Lower leg skin (tissue), 4 donors: ENCODE data around the gene THAP4. TPM values are rescaled to one million over a fixed set of nuclear protein-coding genes. Genes with fewer than 3 reads are reported as not detected.
A peak's percentile ranks its signal among the peaks of the same experiment; 100 is the strongest.

Experiments used
- DNase-seq, 2 donors: peaks; one replicate each; pipeline ENCODE4 v3.0.0-alpha.2; 2019; ENCODE audit warnings: low spot score in 2 of 2
- H3K4me3 ChIP-seq: fragments of 200-600 bp; sonication (generic); 2 replicates; pipeline ENCODE4 v1.5.1; 2017; ENCODE audit warnings: mild to moderate bottlenecking, low read depth; ENCODE audit not compliant: poor library complexity, severe bottlenecking
- POLR2A ChIP-seq, 2 donors: fragments of 450-650 bp; IDR thresholded peaks; one replicate each; pipeline ENCODE4 v1.6.1; 2016 to 2017; ENCODE audit warnings: antibody characterized with exemption in 2 of 2, mild to moderate bottlenecking in 1 of 2, moderate library complexity in 1 of 2
- WGBS, 2 donors: methylation state at CpG; one replicate each; pipeline ENCODE4 v1.1.5; 2018; 5-methylcytosine and 5-hydroxymethylcytosine counted together
- intact Hi-C: fragments of 100-400 bp; cut with DNase I; formaldehyde crosslinking; loops from one replicate; pipeline ENCODE4 v1.15.0; 2023; ENCODE audit warnings: low total_unique reads
- total RNA-seq, 4 donors: library from RNA; depleted of rRNA; stranded (reverse); fragments of >200 nt; gene quantifications; one replicate each; pipeline ENCODE4 v1.1.0, GENCODE V29; 2016
- TF ChIP-seq, protein P1 (sequence below), 3 donors: fragments of 450-650 bp; IDR thresholded peaks; one replicate each; pipeline ENCODE4 v1.5.1; 2016; ENCODE audit warnings: antibody characterized with exemption in 3 of 3, mild to moderate bottlenecking in 3 of 3, moderate library complexity in 2 of 3

Gene THAP4
- total RNA-seq, 4 donors from 2014 or later, result 52.4 to 60.7 (median 58.3) TPM

DNA sequence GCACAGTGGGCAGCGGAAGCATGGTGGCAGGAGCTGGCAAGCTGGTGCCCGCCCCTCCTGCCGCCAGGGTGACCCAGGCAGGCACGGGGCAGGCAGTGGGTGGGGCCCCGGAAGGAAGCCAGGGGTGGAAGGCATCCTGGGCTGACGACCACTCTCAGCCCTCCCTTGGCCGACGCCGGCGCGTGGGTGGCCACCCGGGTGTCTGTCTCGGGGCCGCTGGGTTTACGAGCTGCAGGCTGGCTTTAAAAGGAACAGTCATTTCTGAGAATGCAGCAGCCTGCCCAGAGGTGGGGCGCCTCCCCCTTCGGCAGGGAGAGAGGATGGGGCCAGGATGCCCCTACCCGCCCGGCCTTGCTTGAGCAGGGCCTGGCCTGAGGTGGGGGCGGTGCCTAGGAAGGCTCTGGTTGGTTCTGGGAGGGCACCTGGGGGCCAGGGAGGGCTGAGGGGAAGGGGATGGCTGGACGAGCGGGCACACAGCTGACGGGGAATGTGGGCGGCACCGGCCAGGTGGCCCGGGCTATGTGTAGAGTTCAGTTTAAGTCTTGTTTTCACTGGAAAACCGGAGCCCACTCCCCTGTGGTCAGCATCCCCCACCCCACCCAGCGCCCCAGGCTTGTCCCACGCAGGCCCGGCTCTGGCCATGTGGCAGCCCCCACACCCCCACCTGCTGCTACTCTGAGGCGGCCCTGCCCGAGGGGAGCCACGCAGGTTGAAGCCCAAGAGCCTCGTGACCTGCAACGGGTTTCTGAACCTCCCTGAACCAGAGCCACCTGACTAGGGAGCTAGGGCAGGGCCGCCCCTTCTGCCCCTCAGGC lies 72.2 kb downstream of the THAP4 start:
- TF ChIP-seq, protein P1, sequence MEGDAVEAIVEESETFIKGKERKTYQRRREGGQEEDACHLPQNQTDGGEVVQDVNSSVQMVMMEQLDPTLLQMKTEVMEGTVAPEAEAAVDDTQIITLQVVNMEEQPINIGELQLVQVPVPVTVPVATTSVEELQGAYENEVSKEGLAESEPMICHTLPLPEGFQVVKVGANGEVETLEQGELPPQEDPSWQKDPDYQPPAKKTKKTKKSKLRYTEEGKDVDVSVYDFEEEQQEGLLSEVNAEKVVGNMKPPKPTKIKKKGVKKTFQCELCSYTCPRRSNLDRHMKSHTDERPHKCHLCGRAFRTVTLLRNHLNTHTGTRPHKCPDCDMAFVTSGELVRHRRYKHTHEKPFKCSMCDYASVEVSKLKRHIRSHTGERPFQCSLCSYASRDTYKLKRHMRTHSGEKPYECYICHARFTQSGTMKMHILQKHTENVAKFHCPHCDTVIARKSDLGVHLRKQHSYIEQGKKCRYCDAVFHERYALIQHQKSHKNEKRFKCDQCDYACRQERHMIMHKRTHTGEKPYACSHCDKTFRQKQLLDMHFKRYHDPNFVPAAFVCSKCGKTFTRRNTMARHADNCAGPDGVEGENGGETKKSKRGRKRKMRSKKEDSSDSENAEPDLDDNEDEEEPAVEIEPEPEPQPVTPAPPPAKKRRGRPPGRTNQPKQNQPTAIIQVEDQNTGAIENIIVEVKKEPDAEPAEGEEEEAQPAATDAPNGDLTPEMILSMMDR (IDR thresholded peaks at IDR 0.05), result no peak
- no peak for TF ChIP-seq POLR2A (IDR thresholded peaks at IDR 0.05)
- H3K4me3 ChIP-seq, result no peak overlapping the region
- 57 to 67% methylated on average over 29 to 36 of the region's 36 CpGs for WGBS, 2 donors
- intact Hi-C loops, result no loop called here
- peak in 1 of 2 donors; percentile 84 for DNase-seq

DNA sequence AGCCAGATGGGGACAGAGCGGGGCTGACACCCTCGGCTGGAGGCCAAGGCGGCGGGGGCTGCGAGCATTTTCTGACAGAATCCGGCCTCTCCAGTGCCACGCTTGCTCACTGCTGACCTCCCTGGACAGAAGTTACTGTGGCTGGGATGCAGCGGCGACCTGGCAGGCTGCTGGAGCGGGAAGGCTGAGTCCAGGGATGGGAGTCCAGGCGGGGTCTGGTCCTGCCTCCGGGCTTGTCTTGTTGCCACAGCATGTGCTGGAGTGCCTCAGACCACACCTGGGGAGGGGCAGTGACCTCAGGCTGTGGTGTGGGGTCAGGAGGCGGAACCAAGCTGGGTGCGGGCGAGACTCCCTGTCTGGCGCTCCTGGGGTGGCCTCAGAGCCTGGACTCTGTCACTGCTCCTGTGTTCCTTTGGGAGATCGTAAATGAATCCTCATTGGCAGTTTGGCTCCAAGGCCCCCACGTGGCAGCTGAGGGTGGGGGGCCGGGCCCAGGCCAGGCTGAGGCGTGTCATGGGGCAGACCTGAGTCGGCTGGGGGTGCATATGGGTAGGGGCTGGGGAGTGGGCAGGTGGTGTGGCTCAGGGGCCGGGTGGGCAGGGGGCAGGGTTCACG lies 72.9 kb downstream of the THAP4 start:
- TF ChIP-seq, protein P1 (IDR thresholded peaks at IDR 0.05), result no peak
- TF ChIP-seq POLR2A (IDR thresholded peaks at IDR 0.05), result no peak
- WGBS, 2 donors, result 57 to 74% methylated on average over 21 to 22 of the region's 23 CpGs
- no peak overlapping the region for H3K4me3 ChIP-seq
- peak in 1 of 2 donors; percentile 84 for DNase-seq
- intact Hi-C loops, result no loop called here

DNA sequence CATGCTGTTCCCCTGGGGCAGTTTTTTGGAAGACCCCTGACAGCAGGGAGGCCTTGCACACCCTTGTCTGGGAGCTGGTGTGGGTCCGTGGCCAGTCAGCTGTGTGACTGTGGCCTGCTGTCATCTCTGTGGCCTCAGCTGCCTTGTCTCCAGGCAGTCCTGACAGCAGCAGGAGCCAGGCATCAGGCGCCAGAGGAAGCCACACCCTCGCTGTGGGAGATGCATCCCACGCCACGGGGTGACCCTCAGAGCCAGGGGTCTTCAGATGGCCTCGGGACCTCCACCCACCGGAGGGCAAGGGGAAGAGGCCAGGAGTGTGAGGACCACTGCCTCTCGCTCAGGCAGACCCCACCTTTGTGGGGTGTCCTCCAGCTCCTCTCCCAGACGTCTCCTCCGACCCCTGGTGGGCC lies 73.4 kb downstream of the THAP4 start:
- no peak overlapping the region for H3K4me3 ChIP-seq
- peak in 1 of 2 donors; percentile 85 for DNase-seq
- 78 to 80% methylated on average over 4 of the region's 10 CpGs for WGBS, 2 donors
- TF ChIP-seq, protein P1 (IDR thresholded peaks at IDR 0.05), result no peak
- no peak for TF ChIP-seq POLR2A (IDR thresholded peaks at IDR 0.05)
- intact Hi-C loops, result no loop called here

DNA sequence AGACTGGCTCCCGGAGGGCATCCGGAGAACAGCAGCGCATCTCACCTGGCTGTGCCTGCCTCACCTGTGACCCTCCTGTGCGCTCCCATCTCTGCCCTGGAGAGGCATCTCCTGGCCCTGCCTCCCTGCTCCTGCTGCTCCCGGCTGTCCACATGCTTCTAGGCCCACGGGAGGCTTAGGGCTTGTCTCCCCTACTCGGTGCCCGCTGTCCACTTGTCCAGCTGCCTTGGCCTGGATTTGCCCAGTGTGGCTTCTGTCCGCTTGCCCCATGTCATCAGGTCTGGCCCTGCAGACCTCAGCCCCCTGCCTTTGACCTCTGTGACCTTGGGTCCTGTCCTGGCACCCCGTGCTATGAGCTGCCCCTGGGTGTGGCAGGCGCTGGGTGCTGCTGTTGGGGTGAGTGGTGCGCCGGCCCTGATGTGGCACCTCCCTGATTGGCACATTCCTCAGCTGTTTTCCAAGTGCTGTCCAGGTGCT lies 73.9 kb downstream of the THAP4 start:
- no peak for TF ChIP-seq POLR2A (IDR thresholded peaks at IDR 0.05)
- TF ChIP-seq, protein P1 (IDR thresholded peaks at IDR 0.05), result no peak
- 87 to 88% methylated on average over 9 to 13 of the region's 13 CpGs for WGBS, 2 donors
- H3K4me3 ChIP-seq, result no peak overlapping the region
- DNase-seq, result no peak
- intact Hi-C loops, result no loop called here

DNA sequence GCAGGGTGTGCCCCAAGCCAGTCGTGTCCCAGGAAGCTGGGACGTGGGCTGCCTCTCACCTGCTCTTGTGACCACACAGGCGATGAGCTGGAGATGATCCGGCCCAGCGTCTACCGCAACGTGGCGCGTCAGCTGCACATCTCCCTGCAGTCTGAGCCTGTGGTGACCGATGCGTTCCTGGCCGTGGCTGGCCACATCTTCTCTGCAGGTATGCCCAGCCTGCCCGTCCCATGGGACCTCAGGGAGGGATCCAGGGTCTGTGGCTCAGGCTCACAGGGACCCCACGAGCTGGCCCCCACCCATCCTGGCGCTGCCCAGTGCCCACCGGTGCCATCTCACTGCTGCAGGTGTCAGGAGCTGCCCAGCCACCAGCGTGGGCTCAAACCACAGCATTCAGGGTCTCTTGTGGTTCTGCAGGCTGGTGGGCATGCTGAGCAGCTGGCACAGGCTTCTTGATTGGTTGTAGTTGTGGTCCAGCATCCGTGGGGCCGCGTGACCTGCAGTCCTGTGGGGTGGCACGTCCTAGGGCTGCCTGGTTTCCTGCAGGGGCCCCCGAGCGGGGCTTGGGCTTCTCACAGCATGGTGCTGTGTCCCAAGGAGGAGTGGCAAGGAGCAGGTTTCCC lies 74.6 kb downstream of the THAP4 start:
- no peak for DNase-seq
- TF ChIP-seq, protein P1 (IDR thresholded peaks at IDR 0.05), result no peak
- no peak for TF ChIP-seq POLR2A (IDR thresholded peaks at IDR 0.05)
- H3K4me3 ChIP-seq, result no peak overlapping the region
- 70 to 88% methylated on average over 15 to 16 of the region's 23 CpGs for WGBS, 2 donors
- intact Hi-C loops, result no loop called here
